ENCODE measurements around the gene DYNC1LI1.
"Not testable (repeated sequence)": the region's sequence is repeated elsewhere in the genome, so short reads cannot be mapped to it uniquely, and the experiment has no call there.

DYNC1LI1 gene

GRCh38 chr3:32525720-32526119 lies 44.9 kb downstream of the DYNC1LI1 start:
- DNase-seq: no peak

- DNase-seq: no peak
These were observed 48.0 kb downstream of the DYNC1LI1 start for GRCh38 chr3:32522682-32523081.

GRCh38 chr3:32518921-32519320 lies 51.7 kb downstream of the DYNC1LI1 start:
- DNase-seq: not testable (repeated sequence)

GRCh38 chr3:32516751-32517150 lies 53.9 kb downstream of the DYNC1LI1 start:
- DNase-seq: not testable (repeated sequence)

GRCh38 chr3:32511005-32511404 lies 59.7 kb downstream of the DYNC1LI1 start:
- no peak for DNase-seq

- peak; percentile 39 to 52 for DNase-seq
These were observed 60.5 kb downstream of the DYNC1LI1 start for GRCh38 chr3:32510075-32510724.

- DNase-seq: no peak
These were observed 61.9 kb downstream of the DYNC1LI1 start for GRCh38 chr3:32508711-32509110.

- no peak for DNase-seq
These were observed 64.2 kb downstream of the DYNC1LI1 start for GRCh38 chr3:32506466-32506865.

- DNase-seq: no peak
These were observed 67.7 kb downstream of the DYNC1LI1 start for GRCh38 chr3:32502946-32503286.

- peak; percentile 62 to 82 for DNase-seq
These were observed 68.3 kb downstream of the DYNC1LI1 start, which contains the start of gene CMTM6 for GRCh38 chr3:32502118-32502945. Gene CMTM6 (minus strand): TSS chr3:32502852. CDS start chr3:32502745, 107 bp downstream.

- DNase-seq: no peak
These were observed 68.9 kb downstream of the DYNC1LI1 start for GRCh38 chr3:32501783-32502117.

GRCh38 chr3:32500880-32501782 lies 69.5 kb downstream of the DYNC1LI1 start:
- no peak for DNase-seq

GRCh38 chr3:32500231-32500630 lies 70.4 kb downstream of the DYNC1LI1 start:
- DNase-seq: no peak

- no peak for DNase-seq
These were observed 71.1 kb downstream of the DYNC1LI1 start for GRCh38 chr3:32499585-32499984.

- DNase-seq: no peak
These were observed 71.7 kb downstream of the DYNC1LI1 start for GRCh38 chr3:32498992-32499391.

GRCh38 chr3:32498252-32498651 lies 72.4 kb downstream of the DYNC1LI1 start:
- no peak for DNase-seq

- no peak for DNase-seq
These were observed 75.0 kb downstream of the DYNC1LI1 start for GRCh38 chr3:32495609-32496008.

GRCh38 chr3:32495085-32495484 lies 75.6 kb downstream of the DYNC1LI1 start:
- DNase-seq: peak; percentile 30 to 58

- no peak for DNase-seq
These were observed 76.9 kb downstream of the DYNC1LI1 start for GRCh38 chr3:32493437-32494414.

- DNase-seq: no peak
These were observed 77.8 kb downstream of the DYNC1LI1 start for GRCh38 chr3:32492684-32493436.

GRCh38 chr3:32488474-32489008 lies 82.1 kb downstream of the DYNC1LI1 start:
- DNase-seq: no peak
